SW480 (cell line): Measurements from ENCODE around the gene TASP1.

ENCODE experiments used
- DNase-seq: peaks from one replicate; pipeline ENCODE4 v3.0.0-alpha.2; 2016; ENCODE audit warnings: low spot score

Gene TASP1

GRCh38 chr20:13341737-13342393 lies 296.9 kb downstream of the TASP1 start:
- no peak for DNase-seq

GRCh38 chr20:13340088-13340487 lies 298.6 kb downstream of the TASP1 start:
- no peak for DNase-seq
